Tibial nerve (tissue), 4 donors: ENCODE results near the gene TRAPPC5.

ENCODE experiments used
- CTCF ChIP-seq, 5 experiments: fragments of 200-600 bp in 3 of 5; fragments of 450-650 bp in 2 of 5; sonication (generic) in 3 of 5; IDR thresholded peaks; one replicate each; pipeline ENCODE4 v1.5.1; 2016 to 2019; ENCODE audit warnings: antibody characterized with exemption in 5 of 5, mild to moderate bottlenecking in 3 of 5, moderate library complexity in 2 of 5
- EP300 ChIP-seq, 2 donors: sonication (generic); formaldehyde crosslinking; IDR thresholded peaks; one replicate each; pipeline ENCODE4 v1.6.1; 2017; ENCODE audit warnings: antibody characterized with exemption in 2 of 2, mild to moderate bottlenecking in 1 of 2
- POLR2A ChIP-seq, 2 donors: fragments of 450-650 bp; IDR thresholded peaks; one replicate each; pipeline ENCODE4 v1.6.1; 2017; ENCODE audit warnings: antibody characterized with exemption in 2 of 2, mild to moderate bottlenecking in 2 of 2, moderate library complexity in 2 of 2

- TF ChIP-seq POLR2A (IDR thresholded peaks at IDR 0.05) (no peak), CTCF (IDR thresholded peaks at IDR 0.05) (no peak), EP300 (IDR thresholded peaks at IDR 0.05) (no peak)
These were observed 17.9 kb downstream of the TRAPPC5 start for GRCh38 chr19:7698583-7698982.
